BLaER1 treated with 17β-estradiol and CSF1 and Interleukin-3, amounts not matched to agents 10 nM and 100 nM (cell line): ENCODE data around the gene TUBD1.
"Not testable (repeated sequence)": the region's sequence is repeated elsewhere in the genome, so short reads cannot be mapped to it uniquely, and the experiment has no call there.

Experiments
- H3K27ac ChIP-seq, 11 experiments: shearing (Covaris generic); formaldehyde crosslinking; 2 replicates each; pipeline ENCODE4 v1.8.1; 2022
- H3K27me3 ChIP-seq, 11 experiments: shearing (Covaris generic); formaldehyde crosslinking; 2 replicates each; pipeline ENCODE4 v1.8.1; 2022
- H3K36me3 ChIP-seq, 11 experiments: shearing (Covaris generic); formaldehyde crosslinking; 2 replicates each; pipeline ENCODE4 v1.8.1; 2022
- H3K4me1 ChIP-seq, 10 experiments: shearing (Covaris generic); formaldehyde crosslinking; 2 replicates each; pipeline ENCODE4 v1.8.1; 2022
- H3K4me2 ChIP-seq, 11 experiments: shearing (Covaris generic); formaldehyde crosslinking; 2 replicates each; pipeline ENCODE4 v1.8.1; 2022
- H3K4me3 ChIP-seq, 10 experiments: shearing (Covaris generic); formaldehyde crosslinking; 2 replicates each; pipeline ENCODE4 v1.8.1; 2022
- H3K9ac ChIP-seq, 11 experiments: shearing (Covaris generic); formaldehyde crosslinking; 2 replicates each; pipeline ENCODE4 v1.8.1; 2022
- H3K9me3 ChIP-seq, 11 experiments: shearing (Covaris generic); formaldehyde crosslinking; replicated peaks in 1 of 11; 2 replicates each; pipeline ENCODE4 v1.8.1; 2022
- H4K20me1 ChIP-seq, 11 experiments: shearing (Covaris generic); formaldehyde crosslinking; 2 replicates each; pipeline ENCODE4 v1.8.1; 2022
- Cebpa-rat ChIP-seq, 11 experiments: shearing (Covaris generic); IDR thresholded peaks; 2 replicates each; pipeline ENCODE4 v1.8.1; 2022

Gene TUBD1

GRCh38 chr17:59863616-59864015 lies 29.1 kb downstream of the TUBD1 start:
- no peak overlapping the region for H3K4me3 ChIP-seq
- H3K27me3 ChIP-seq, result no peaks in the 10 kb centered on the region
- no peak overlapping the region for H3K4me2 ChIP-seq

GRCh38 chr17:59859444-59860025 lies 33.2 kb downstream of the TUBD1 start:
- Histone ChIP-seq H3K9me3 (no peaks in the 10 kb centered on the region), H3K4me2 (peak overlapping the region in 2 of 11 experiments; percentile 7 to 12; a peak in 1 of 22 replicates), H3K4me3 (no peak overlapping the region), H3K4me1 (peaks cover 0 to 45% (median 9%) of the 10 kb centered on the region in 10 experiments; a peak in 12 of 20 replicates), H3K27ac (peak overlapping the region in 3 of 11 experiments; percentile 39 to 46 (median 40); a peak in 3 of 22 replicates), H3K9ac (peak overlapping the region in 2 of 11 experiments; percentile 8 to 34; a peak in 2 of 22 replicates), H4K20me1 (no peaks in the 10 kb centered on the region), H3K27me3 (no peaks in the 10 kb centered on the region), H3K36me3 (peaks cover 20 to 48% (median 34%) of the 10 kb centered on the region in 11 experiments; a peak in 21 of 22 replicates)
- no peak for TF ChIP-seq Cebpa-rat (IDR thresholded peaks at IDR 0.05)

More at GRCh38 chr17:59863616-59864015, 29.1 kb downstream of the TUBD1 start:
- Histone ChIP-seq H3K9me3 (no peaks in the 10 kb centered on the region), H3K9ac (no peak overlapping the region), H3K4me1 (peaks cover 0 to 21% (median 0%) of the 10 kb centered on the region in 10 experiments; a peak in 7 of 20 replicates), H3K27ac (no peak overlapping the region), H3K36me3 (peaks cover 20 to 84% (median 56%) of the 10 kb centered on the region in 11 experiments; a peak in 21 of 22 replicates), H4K20me1 (no peaks in the 10 kb centered on the region)
- TF ChIP-seq Cebpa-rat (IDR thresholded peaks at IDR 0.05), result no peak

GRCh38 chr17:59858932-59859331 lies 33.8 kb downstream of the TUBD1 start:
- H3K27ac ChIP-seq, result peak overlapping the region in 3 of 11 experiments; percentile 39 to 46 (median 40); a peak in 4 of 22 replicates
- no peak overlapping the region for H3K4me3 ChIP-seq
- peaks cover 19 to 42% (median 28%) of the 10 kb centered on the region in 11 experiments; a peak in 21 of 22 replicates for H3K36me3 ChIP-seq
- H3K27me3 ChIP-seq, result no peaks in the 10 kb centered on the region
- H3K9ac ChIP-seq, result peak overlapping the region in 2 of 11 experiments; percentile 8 to 34; a peak in 2 of 22 replicates
- H3K4me1 ChIP-seq, result peaks cover 0 to 50% (median 9%) of the 10 kb centered on the region in 10 experiments; a peak in 12 of 20 replicates
- H3K9me3 ChIP-seq, result no peaks in the 10 kb centered on the region
- peak overlapping the region in 3 of 11 experiments; percentile 7 to 53 (median 12); a peak in 1 of 22 replicates for H3K4me2 ChIP-seq
- H4K20me1 ChIP-seq, result no peaks in the 10 kb centered on the region
- TF ChIP-seq Cebpa-rat (IDR thresholded peaks at IDR 0.05), result no peak

GRCh38 chr17:59858167-59858816 lies 34.5 kb downstream of the TUBD1 start:
- H4K20me1 ChIP-seq, result no peaks in the 10 kb centered on the region
- H3K4me2 ChIP-seq, result peak overlapping the region in 2 of 11 experiments; percentile 7 to 15; a peak in 1 of 22 replicates
- H3K36me3 ChIP-seq, result peaks cover 13 to 35% (median 22%) of the 10 kb centered on the region in 11 experiments; a peak in 21 of 22 replicates
- no peak overlapping the region; a peak in 1 of 22 replicates for H3K27ac ChIP-seq
- TF ChIP-seq Cebpa-rat (IDR thresholded peaks at IDR 0.05), result no peak
- no peaks in the 10 kb centered on the region for H3K9me3 ChIP-seq
- H3K27me3 ChIP-seq, result no peaks in the 10 kb centered on the region
- peaks cover 0 to 56% (median 10%) of the 10 kb centered on the region in 10 experiments; a peak in 13 of 20 replicates for H3K4me1 ChIP-seq
- H3K4me3 ChIP-seq, result no peak overlapping the region
- H3K9ac ChIP-seq, result peak overlapping the region in 1 of 11 experiments; percentile 31; a peak in 1 of 22 replicates

GRCh38 chr17:59856859-59857794 lies 35.6 kb downstream of the TUBD1 start:
- Histone ChIP-seq H3K9me3 (no peaks in the 10 kb centered on the region), H3K4me2 (peak overlapping the region in 3 of 11 experiments; percentile 54 to 74 (median 61); a peak in 4 of 22 replicates), H3K36me3 (peaks cover 7 to 24% (median 12%) of the 10 kb centered on the region in 11 experiments; a peak in 20 of 22 replicates), H3K27me3 (no peaks in the 10 kb centered on the region), H3K9ac (no peak overlapping the region), H3K4me1 (peaks cover 0 to 68% (median 13%) of the 10 kb centered on the region in 10 experiments; a peak in 13 of 20 replicates), H4K20me1 (no peaks in the 10 kb centered on the region), H3K4me3 (no peak overlapping the region), H3K27ac (peak overlapping the region in 1 of 11 experiments; percentile 19; a peak in 3 of 22 replicates)
- TF ChIP-seq Cebpa-rat (IDR thresholded peaks at IDR 0.05), result no peak

GRCh38 chr17:59853919-59854729 lies 38.6 kb downstream of the TUBD1 start:
- H3K9ac ChIP-seq, H3K4me3 ChIP-seq, H3K27me3 ChIP-seq, H3K36me3 ChIP-seq, H4K20me1 ChIP-seq, H3K9me3 ChIP-seq: not testable (repeated sequence)
- peak overlapping the region in 3 of 11 experiments; percentile 38 to 61 (median 59); a peak in 3 of 22 replicates for H3K4me2 ChIP-seq
- H3K27ac ChIP-seq, result peak overlapping the region in 3 of 11 experiments; percentile 32 to 60 (median 52); a peak in 2 of 22 replicates
- peaks cover 2 to 90% (median 33%) of the 10 kb centered on the region in 10 experiments; a peak in 17 of 20 replicates for H3K4me1 ChIP-seq

- Histone ChIP-seq H3K4me1 (peaks cover 9 to 90% (median 40%) of the 10 kb centered on the region in 10 experiments; a peak in 19 of 20 replicates), H3K4me2 (peak overlapping the region in 6 of 11 experiments; percentile 3 to 61 (median 26); a peak in 5 of 22 replicates), H3K27me3 (no peaks in the 10 kb centered on the region), H3K9ac (no peak overlapping the region; a peak in 1 of 22 replicates), H4K20me1 (no peaks in the 10 kb centered on the region), H3K4me3 (no peak overlapping the region), H3K27ac (peak overlapping the region in 9 of 11 experiments; percentile 9 to 60 (median 42); a peak in 14 of 22 replicates), H3K9me3 (no peaks in the 10 kb centered on the region), H3K36me3 (no peaks in the 10 kb centered on the region)
- TF ChIP-seq Cebpa-rat (IDR thresholded peaks at IDR 0.05), result no peak
Measured at GRCh38 chr17:59853168-59853918, 39.4 kb downstream of the TUBD1 start.

- H4K20me1 ChIP-seq, H3K9me3 ChIP-seq, H3K36me3 ChIP-seq, H3K9ac ChIP-seq, H3K27me3 ChIP-seq, H3K4me3 ChIP-seq: not testable (repeated sequence)
- peak overlapping the region in 5 of 11 experiments; percentile 13 to 61 (median 38); a peak in 6 of 22 replicates for H3K4me2 ChIP-seq
- peak overlapping the region in 10 of 11 experiments; percentile 9 to 60 (median 42); a peak in 14 of 22 replicates for H3K27ac ChIP-seq
- peaks cover 9 to 94% (median 46%) of the 10 kb centered on the region in 10 experiments; a peak in 19 of 20 replicates for H3K4me1 ChIP-seq
Measured at GRCh38 chr17:59852847-59853167, 39.9 kb downstream of the TUBD1 start.
